ENCODE measurements around the gene RPS6KB1.
A peak's percentile ranks its signal among the peaks of the same experiment; 100 is the strongest.
"Not testable (repeated sequence)": the region's sequence is repeated elsewhere in the genome, so short reads cannot be mapped to it uniquely, and the experiment has no call there.

RPS6KB1 gene

DNA sequence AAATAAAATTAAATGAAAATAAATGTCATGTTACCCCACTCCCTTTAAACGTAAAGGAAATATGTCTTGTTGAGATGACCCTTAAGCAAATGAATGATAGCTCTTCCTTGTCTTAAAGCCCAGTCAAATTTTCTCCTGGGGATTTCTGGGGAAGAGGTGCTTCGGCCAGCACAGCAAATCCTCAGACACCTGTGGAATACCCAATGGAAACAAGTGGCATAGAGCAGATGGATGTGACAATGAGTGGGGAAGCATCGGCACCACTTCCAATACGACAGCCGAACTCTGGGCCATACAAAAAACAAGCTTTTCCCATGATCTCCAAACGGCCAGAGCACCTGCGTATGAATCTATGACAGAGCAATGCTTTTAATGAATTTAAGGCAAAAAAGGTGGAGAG is 53.5 kb downstream of the RPS6KB1 start:
- DNase-seq (ENCODE audit: low spot score): not testable (repeated sequence)

DNA sequence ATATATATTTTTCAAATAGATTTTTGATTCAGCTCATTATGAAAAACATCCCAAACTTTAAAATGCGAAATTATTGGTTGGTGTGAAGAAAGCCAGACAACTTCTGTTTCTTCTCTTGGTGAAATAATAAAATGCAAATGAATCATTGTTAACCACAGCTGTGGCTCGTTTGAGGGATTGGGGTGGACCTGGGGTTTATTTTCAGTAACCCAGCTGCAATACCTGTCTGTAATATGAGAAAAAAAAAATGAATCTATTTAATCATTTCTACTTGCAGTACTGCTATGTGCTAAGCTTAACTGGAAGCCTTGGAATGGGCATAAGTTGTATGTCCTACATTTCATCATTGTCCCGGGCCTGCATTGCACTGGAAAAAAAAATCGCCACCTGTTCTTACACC is 54.4 kb downstream of the RPS6KB1 start:
- not testable (repeated sequence) for DNase-seq (ENCODE audit: low spot score)

DNA sequence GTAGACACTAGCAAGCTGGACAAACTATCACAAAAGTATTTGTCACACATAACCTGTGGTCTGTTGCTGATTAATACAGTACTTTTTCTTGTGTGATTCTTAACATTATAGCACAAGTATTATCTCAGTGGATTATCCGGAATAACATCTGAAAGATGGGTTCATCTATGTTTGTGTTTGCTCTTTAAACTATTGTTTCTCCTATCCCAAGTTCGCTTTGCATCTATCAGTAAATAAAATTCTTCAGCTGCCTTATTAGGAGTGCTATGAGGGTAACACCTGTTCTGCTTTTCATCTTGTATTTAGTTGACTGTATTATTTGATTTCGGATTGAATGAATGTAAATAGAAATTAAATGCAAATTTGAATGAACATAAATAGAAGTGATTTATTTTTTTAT is 57.1 kb downstream of the RPS6KB1 start:
- DNase-seq (ENCODE audit: low spot score): no peak

DNA sequence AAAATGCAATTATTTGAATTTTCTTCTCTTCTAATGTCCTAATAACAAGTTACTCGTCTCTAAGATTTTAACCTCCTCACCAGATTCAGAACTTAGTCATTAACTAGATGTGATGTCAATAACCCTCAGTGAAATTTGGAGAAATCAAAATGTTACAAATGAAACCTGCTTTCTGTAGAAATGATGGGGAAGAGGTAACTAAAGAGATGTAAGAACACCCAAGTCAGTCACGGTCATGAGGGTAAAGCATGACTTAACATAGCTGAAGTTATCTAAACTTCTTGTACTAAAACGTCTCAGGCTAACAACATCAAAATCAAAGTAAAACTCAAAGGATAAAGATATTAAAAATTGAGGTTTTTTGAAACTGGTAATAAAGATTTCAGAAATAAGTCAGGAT is 61.9 kb downstream of the RPS6KB1 start:
- DNase-seq (ENCODE audit: low spot score): no peak

DNA sequence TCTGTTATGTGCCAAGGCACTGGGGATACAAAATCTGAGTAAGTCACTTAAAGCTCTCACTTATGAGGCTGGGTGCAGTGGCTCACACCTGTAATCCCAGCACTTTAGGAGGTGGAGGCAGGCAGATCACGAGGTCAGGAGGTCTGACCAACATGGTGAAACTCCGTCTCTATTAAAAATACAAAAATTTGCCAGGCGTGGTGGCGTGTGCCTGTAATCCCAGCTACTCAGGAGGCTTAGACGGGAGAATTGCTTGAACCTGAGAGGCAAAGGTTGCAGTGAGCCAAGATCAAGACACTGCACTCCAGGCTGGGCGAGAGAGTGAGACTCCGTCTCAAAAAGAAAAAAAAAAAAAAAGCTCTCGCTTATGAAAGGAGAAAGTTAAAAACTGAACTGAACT is 66.7 kb downstream of the RPS6KB1 start:
- not testable (repeated sequence) for DNase-seq (ENCODE audit: low spot score)

DNA sequence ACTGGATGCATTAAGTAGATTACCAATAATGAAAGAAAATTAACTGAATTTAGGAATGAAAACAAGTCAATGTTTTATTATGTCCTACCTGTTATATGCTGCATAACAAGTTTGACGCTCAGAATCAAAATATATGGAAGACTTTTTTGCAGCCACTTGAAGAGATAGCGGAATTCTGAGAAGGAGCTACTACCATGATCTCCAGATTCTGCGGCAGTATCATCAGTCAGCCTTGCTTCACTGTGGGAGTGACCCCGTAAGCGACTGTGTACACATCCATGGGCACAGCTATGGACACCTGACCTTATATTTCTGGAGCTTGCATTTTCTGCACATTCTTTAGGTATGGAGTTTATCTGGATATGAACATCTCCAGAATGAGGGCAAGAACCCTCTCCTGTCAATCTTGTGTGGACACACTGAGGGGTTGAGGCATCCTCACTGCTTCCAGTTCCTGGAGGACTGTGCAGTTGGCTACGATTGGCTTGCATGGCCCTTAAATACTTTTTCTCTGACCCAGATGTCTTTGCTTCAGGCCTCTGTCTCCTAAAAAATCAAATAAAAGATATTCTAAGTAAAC is 69.9 kb downstream of the RPS6KB1 start:
- DNase-seq (ENCODE audit: low spot score): no peak

DNA sequence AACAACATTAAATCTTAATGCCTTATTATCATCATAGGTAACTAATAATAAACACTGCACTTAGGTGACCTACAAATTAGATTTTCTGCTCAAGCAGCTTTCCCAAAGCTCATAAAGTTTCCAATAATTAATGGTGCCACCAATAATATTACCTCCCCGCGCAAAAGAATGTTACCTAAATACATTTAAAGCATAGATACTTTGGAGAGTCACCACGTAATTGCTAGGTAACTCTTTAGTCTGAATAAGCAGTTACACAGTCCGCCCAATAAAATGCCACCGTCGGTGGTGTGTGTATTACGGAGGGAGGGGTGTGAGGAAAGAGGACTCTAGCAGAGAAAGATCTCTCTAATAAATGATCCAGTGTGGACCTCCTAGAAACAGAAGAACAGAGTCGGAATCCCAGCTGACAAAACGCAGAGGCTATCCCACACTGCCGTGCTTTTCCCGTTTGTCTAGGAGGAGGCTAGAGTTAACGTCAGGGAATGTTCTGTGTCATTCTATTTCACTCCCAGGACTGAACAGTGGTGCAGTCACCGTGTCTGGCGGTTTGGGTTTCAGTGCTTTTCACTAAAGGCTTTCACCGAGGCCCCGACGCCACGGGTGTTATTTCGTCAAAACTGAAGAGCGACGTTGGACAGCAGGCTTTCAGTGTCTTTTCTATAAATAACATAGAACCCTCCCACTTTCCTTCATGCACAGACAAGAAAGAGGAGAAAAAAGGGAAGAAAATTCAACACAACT is 71.0 kb downstream of the RPS6KB1 start:
- peak; percentile 31 for DNase-seq (ENCODE audit: low spot score)

DNA sequence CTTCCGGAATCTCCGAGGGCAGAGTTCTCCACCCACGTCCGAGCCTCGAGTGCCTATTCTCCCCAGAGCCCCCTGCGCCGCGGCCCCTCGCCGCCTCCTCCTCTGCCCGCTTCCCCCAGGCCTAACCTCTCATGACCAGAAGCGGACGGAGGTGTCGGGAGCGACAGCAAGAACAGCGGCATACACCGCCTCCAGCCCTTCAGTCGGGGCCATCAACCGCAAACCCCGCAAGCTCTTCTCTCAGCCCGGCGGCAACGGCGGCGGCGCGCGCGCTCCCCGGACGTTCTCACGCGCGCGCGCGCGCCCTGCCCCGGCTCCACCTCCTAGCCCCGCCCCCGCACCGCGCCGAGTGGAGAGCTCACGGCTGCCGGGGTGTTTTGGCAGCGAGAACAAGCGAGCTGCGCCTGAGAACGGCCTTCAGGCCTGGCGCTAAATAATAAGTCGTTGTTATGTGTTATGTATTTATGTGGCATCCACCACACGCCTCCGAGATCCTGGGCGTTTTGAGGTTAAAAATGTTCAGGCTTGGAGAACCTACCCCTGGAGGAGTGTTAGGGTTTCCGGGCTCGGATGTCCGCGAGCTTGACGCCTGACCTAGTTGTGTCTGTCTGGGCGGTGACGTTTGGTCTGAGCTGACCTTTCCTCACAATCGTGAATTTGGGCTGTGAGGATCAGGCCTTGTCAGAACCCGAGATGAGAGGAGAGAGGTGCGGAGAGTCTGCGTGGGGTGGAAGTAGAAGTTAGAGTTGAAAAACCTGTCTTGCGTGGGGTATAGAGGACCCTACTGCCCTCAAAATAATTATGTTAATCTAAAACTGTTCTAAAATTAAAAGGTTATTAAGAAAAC is 71.8 kb downstream of the RPS6KB1 start, which contains the start of gene RNFT1:
TSS of gene RNFT1 (minus strand) at position 259 of the 847 bp plus-strand sequence. CDS start at position 182, 77 bp downstream.
- peak; percentile 76 for DNase-seq (ENCODE audit: low spot score)

DNA sequence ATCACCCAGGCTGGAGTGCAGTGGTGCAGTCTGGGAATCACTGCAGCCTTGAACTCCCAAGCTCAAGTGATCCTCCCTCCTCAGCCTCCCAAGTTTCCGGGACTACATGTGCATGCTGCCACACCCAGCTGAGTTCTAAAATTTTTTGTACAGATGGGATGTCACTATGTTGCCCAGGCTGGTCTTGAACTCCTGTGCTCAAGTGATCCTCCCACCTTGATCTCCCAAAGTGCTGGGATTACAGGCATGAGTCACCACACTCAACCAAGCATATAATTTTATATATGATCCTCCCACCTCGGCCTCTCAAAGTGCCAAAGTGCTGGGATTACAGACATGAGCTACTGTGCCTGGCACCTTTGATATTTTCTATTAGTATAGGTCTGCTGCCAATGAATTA is 78.8 kb downstream of the RPS6KB1 start:
- DNase-seq (ENCODE audit: low spot score): not testable (repeated sequence)

DNA sequence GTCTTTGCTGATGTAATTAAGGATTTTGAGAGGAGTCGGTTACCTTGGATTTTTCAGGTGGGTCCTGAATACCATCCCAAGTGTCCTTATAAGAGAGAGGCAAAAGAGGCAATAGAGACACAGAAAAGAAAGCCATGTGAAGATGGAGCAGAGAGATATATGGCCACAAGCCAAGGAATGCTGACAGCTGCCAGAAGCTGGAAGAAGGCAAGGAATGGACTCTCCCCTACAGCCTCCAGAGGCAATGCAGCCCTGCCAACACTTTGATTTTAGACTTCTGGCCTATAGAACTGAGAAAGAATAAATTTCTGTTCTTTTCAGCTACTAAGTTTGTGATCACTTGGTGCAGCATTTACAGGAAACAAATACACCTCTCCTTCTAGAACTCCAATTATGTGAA is 79.9 kb downstream of the RPS6KB1 start:
- no peak for DNase-seq (ENCODE audit: low spot score)

DNA sequence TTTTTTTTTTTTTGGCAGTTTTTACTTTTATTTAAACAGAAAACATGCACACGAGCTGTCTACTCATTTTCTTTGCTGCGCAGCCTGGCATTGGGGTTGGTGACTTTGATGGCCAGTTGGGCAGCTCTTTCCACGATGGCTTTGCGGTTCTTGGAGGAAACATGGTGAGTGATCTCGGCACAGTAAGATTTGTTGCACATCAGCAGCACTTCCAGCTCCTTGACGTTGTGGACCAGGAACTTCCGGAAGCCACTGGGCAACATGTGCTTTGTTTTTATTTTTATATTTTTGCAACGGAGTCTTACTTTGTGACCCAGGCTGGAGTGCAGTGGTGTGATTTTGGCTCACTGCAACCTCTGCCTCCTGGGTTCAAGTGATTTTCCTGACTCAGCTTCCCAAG is 80.6 kb downstream of the RPS6KB1 start:
- DNase-seq (ENCODE audit: low spot score): not testable (repeated sequence)

DNA sequence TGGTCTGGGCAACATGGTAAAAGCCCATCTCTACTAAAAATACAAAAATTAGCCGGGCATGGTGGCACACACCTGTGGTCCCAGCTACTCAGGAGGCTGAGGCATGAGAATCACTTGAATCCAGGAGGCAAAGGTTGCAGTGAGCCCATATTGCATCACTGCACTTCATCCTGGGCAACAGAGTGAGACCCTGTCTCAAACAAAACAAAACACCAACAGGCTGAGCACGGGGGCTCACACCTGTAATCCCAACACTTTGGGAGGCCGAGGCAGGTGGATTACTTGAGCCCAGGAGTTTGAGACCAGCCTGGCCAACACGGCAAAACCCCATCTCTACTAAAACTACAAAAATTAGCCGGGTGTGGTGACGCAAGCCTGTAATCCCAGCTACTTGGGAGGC is 82.2 kb downstream of the RPS6KB1 start:
- not testable (repeated sequence) for DNase-seq (ENCODE audit: low spot score)

DNA sequence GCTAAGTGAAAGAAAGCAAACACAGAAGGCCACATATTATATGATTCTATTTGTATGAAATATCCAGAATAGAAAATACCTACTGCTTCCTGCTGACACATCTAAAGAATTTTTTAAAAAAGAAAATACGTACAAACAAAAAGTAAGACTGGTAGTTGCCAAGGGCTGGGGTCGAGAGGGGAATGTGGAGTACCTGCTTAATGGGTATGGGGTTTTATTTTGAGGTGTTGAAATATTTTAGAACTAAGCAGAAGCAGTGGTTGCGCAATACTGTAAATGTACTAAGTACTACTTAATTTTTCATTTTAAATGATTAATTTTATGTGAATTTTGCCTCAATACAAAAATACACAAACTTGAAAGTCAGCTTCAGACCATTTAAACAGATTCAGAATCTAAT is 103.7 kb downstream of the RPS6KB1 start:
- not testable (repeated sequence) for DNase-seq (ENCODE audit: low spot score)
